ENCODE measurements around the gene PRTN3.

The PRTN3 gene

GRCh38 chr19:840519-841206, at the start of gene PRTN3:
Gene PRTN3, plus strand, starts transcription at chr19:840999. Its CDS starts 10 bp downstream, at chr19:841009.
- no peak for DNase-seq (ENCODE audit: low read depth in 2 of 3, low spot score in 2 of 3)

DNA sequence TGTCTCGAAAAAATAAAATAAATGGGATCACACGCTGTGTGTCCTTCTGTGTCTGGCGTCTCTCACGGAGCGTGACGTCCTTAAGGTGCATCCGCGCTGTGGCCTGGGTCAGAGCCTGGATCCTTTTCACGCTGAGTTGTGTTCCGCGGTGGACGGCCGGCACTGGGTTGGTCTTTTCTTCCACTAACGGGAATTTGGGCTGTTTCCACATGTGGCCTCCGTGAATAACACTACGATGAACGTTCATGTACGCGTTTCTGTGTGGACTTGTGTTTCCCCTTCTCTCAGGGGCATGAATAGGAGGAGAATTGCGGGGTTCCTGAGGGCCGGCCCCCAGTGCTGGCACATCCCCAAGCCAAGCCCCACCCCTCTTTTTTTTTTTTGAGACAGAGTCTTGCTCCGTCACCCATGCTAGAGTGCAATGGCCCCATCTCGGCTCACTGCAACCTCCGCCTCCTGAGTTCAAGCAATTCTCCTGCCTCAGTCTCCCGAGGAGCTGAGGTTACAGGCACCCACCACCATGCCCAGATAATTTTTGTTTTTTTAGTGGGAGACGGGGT, 49.7 kb upstream of the PRTN3 start:
- no peak for DNase-seq (ENCODE audit: low read depth in 2 of 3, low spot score in 2 of 3)

DNA sequence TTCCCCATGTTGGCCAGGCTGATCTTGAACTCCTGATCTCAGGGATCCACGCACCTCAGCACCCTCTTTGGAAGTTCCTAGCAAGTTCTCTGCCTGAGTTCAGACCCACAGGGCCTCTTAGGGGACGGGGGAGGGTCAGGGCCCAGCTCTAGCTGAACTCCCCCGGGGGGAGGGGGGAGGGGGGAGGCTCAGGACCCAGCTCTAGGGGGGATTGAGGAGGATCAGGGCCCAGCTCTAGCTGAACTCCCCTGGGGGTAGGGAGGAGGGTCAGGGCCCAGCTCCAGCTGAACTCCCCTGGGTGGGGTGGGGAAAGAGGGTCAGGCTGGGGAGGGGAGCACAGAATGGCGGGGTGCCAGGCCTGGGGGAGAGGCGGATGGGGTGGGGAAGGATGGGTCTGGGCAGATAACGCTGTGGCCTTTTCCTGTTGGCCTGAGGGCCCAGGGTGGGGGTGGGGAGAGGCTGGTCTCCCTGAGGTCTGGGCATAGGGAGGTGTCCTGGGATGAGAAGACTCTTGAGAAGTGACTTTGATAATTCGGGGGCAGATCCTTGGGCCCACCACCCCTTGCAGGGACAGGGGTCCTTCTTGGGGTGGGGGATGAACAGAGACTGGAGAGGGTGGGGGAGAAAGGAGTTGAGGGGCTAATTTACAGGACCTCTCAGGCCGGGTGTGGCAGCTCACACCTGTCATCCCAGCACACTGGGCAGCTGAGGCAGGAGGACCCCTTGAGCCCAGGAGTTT, 49.1 kb upstream of the PRTN3 start:
- no peak for DNase-seq (ENCODE audit: low read depth in 2 of 3, low spot score in 2 of 3)

- no peak for DNase-seq (ENCODE audit: low read depth in 2 of 3, low spot score in 2 of 3)
These were observed 48.4 kb upstream of the PRTN3 start for GRCh38 chr19:792306-792885.

GRCh38 chr19:793806-794205, 47.0 kb upstream of the PRTN3 start:
- DNase-seq (ENCODE audit: low read depth in 2 of 3, low spot score in 2 of 3) = no peak

DNA sequence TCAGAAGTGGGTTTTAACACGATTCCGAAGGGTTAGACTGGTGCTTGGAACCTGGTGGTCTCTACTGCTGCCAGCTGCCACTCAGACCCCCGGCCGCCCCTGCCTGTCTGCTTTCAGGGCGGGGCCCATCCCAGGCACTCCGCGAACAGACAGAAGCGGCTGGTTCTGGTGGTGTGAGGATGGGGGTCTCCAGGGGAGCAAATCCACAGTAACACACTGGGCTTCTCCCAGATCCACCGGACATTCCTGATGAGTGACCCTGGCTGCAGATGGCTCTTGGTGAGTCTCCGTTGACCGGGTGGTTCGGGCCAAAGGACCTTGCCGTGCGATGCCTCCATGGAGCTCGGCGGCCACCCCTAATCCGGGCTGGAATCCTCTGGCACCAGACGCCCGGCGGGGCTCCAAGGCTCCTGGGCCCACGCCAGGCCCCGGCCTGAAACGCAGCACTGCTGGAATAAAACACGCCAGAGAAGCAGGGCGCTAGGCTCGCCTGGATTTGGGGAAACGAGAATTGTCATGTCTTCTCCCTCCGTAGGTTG, 45.7 kb upstream of the PRTN3 start:
- DNase-seq (ENCODE audit: low read depth in 2 of 3, low spot score in 2 of 3) = no peak

- DNase-seq (ENCODE audit: low read depth in 2 of 3, low spot score in 2 of 3) = no peak
These were observed 44.9 kb upstream of the PRTN3 start for GRCh38 chr19:795691-796581.

DNA sequence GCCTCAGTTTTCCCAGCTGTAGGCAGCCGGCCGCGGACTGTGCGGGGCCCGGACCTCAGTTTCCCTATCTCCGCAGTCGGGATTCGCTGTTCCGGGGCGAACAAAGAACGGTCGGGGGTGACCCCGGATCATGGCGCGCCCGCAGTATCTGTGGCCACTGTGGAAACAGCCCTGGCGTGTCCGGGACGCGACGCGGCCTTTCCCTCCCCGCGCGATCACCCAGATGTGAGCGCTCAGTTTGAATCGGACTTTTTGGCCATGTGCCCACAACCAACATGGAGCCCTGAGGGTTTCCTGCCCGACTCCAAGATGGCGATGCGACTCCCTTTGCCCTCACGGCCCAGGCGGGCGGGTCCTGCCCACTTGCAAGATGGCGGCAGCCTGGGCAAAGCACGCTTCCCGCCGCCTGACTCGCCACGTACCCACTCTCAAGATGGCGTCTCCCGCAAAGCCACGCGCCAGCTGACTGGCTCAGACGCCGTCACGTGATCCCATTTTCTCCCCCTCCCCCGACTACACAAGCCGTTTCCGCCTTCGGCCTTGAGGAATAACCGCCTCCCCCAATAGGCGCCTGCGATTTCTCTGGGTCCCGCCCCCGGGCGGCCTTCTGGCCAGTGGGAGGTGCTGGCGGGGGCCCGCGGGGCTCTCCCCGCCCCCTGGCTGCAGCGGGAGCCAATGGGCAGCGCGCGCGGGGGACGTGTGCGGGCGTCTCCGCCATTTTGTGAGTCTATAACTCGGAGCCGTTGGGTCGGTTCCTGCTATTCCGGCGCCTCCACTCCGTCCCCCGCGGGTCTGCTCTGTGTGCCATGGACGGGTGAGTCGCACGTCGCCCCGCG, 43.9 kb upstream of the PRTN3 start, which contains the start of gene PTBP1:
Gene PTBP1, plus strand, starts transcription at position 761 of the 836 bp plus-strand sequence. Its CDS starts 46 bp downstream, at position 807.
- peak; percentile 82 to 100 (median 95) for DNase-seq (ENCODE audit: low read depth in 2 of 3, low spot score in 2 of 3)

DNA sequence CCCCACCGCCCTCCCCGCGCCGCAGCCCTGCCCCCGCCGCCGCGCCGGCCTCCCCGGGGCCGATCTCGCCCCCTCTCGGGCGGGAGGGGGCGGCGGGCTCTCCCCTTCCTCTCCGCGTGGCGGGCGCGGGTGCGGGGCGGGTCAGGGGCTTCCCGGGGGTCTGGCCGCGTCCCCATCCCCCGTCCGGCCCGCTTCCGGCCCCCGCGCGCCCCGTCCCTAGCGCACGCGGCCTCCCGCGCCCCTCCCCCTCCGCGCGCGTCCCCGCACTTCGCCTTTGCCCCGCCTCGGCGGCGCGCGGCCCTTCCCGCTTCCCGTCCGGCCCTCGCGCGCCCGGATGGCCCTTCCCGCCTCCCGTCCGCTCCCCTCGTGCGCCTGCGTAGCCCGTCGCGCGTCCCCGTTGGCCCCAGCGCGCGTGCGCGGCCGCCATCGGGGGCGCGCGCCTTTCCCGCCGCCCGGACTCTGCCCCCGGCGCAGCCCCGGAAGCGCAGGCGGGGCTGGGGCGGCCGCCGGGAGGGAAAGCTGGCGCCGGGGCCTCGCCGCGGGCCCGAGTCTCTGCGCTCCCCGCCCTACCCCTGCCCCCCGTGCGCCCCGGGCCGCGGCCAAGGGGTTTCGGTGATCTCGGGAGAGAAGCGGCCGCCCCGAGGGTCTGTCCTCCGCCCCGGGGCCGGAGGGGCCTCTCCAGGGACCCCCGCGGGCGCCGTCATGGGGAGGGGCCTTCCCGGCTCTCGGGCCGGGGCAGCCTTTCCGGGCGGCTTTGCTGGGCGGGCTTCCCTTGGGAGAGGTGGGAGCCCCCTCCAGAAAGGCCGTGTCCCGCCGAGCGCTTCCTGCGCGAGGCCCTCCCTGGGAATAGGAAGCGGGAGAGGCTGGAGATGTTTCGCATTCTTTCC, 43.0 kb upstream of the PRTN3 start:
- DNase-seq (ENCODE audit: low read depth in 2 of 3, low spot score in 2 of 3) = peak; percentile 73 to 86 (median 79)

- DNase-seq (ENCODE audit: low read depth in 2 of 3, low spot score in 2 of 3) = no peak
These were observed 42.3 kb upstream of the PRTN3 start for GRCh38 chr19:798415-799075.

DNA sequence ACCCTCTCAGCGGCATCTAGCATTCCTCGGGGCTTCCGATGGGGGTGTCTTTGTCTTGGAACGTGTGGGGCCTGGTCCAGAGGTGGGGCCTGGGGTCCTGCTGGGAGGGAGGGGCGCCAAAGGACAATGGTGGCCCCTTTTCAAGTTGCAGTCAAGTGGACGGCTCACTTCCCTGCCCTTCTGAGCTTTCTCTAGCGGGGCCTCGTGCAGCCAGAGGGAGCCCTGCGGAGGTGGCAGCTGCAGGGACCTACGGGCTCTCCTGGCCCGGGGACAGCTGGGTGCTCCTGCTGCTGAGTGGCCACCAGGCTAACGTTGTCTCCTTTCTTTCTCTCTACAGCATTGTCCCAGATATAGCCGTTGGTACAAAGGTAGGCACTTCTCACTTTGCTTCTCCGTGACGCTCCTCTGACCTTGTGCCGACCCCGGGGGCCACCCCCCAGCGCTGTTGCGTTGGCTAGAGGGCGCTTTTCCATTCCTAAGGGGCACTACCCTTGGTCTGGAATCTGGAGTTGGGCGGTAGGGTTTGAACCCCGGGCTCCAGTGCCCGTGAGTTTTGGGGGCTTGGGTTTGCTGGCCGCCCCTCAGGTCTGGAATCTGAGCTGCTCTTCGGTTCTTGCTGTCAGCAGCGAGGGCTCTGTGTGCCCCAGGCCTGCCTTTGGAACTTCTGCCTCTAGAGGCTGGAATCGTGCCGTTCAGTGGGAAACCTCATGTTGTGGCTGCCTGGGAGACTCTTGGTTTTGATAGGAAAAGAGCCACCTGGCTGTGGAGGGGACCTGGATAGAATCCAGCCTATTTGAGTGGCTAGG, 41.5 kb upstream of the PRTN3 start:
- no peak for DNase-seq (ENCODE audit: low read depth in 2 of 3, low spot score in 2 of 3)

GRCh38 chr19:800360-801029, 40.3 kb upstream of the PRTN3 start:
- DNase-seq (ENCODE audit: low read depth in 2 of 3, low spot score in 2 of 3) = no peak

DNA sequence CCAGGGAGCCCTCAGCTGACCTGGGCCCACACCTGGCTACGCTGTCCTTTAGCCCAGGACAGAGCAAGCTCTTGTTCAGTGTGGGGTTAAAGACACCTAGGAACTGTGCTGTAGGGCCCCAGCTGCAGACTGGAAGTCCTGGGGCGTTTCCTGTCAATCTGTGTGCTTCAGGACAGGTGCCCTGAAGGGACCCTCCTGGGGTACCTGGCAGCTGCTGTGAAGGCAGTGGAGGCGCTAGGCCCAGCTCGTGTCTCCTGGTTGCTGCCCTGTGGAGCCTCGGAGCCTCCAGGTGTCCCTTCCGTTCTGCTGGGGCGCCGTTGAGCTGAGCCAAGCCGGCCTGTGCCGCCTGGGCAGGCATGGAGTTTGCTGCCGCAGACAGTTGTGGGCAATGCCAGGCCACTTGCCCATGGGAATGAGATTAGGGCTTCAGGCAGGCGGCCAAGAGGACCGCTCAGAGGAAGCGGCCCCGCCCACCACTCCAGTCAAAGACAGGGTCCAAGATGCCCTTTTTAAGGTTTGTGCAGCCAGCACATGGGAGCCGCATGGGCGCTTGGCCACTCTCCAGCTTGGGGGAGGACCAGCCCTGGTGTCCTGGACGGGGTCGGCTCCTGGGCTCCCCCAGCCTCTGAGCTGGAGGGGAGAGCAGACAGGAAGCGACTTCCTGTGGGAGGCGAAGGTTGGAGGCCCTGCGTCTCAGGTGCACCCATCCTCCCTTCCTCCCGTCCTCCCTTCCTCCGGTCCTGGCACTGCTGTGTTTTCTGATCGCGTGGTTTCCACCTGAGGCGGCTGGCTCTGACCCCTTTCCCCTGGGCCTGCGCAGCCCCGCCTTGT, 39.6 kb upstream of the PRTN3 start:
- DNase-seq (ENCODE audit: low read depth in 2 of 3, low spot score in 2 of 3) = no peak

- DNase-seq (ENCODE audit: low read depth in 2 of 3, low spot score in 2 of 3) = no peak
These were observed 38.8 kb upstream of the PRTN3 start for GRCh38 chr19:801861-802497.

DNA sequence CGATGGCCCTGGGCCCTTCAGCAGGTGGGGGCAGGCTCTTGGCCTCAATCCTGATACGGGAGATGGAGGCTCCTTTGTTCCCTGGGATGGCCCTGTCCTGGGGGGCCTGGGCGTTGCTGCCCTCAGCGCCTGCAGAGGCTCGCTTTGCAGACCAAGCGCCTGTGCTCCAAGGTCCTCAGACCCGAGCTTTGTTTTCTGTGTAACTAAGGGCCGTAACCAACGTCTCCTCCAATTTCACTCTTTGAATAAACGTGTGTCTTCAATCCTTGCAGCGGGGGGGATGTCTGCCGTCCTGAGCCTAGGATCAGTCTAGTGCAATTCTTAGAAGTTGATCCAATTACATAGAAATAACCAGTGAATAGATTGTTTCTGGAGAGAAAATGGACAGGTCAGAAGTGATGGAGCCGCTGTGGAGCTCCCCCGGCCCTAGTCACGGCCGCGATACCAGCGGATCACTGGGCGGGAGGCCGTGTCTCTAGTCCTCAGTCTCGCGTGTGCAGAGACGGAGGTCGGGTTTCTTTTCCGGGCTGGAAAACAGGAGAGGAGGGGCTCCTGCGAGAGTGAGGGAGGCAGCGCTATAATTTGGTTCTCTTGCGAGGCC, 38.2 kb upstream of the PRTN3 start:
- no peak for DNase-seq (ENCODE audit: low read depth in 2 of 3, low spot score in 2 of 3)

Data from activated CD8-positive, alpha-beta memory T cell treated with anti-CD3 and anti-CD28 coated beads for 48 hours (primary cell).